ENCODE data around the gene SMIM45.

Gene SMIM45

DNA sequence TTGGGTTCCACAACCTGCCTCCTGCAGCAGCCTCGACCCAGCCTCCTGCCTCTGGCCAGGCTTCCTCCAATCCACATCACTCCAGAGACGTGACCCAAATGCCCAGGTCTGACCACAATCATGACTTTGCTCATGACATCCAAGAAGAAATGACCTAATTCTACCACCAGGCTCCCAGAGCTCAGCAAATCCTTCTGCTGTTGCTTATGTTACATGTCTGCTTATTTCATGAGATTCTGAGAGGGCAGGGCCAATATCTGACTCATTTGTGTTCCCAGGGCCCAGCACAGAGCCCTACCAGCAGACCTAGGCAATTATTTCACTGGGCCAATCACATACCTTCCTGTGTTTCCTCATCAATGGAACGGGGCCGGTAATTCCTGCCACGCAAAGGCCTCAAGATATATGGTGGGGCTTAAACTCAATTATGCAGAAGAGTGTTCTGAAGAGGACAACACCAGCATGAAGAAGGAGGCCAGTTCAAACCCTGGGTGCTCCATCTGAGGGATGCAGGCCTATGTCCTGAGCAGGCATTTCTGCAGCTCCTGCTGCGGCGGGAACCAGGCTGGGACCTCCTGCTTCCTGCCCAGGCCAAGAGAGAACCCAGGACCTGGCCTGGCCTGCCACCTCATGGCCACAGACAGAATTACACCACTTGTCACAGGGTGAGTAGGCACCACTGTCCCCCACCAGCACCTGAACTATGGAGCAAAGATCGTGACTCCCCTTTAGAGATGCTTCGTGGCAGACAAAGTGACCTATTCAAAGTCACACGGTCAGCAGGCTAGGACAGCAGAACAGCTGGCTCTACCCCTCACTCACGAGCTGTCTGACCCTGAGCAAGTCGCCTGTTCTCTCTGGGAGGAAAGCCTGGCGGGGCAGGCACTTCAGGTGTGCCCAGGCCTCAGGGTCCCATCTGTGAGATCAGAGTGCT is 10.9 kb upstream of the SMIM45 start (continued):
- TF ChIP-seq, protein P1, sequence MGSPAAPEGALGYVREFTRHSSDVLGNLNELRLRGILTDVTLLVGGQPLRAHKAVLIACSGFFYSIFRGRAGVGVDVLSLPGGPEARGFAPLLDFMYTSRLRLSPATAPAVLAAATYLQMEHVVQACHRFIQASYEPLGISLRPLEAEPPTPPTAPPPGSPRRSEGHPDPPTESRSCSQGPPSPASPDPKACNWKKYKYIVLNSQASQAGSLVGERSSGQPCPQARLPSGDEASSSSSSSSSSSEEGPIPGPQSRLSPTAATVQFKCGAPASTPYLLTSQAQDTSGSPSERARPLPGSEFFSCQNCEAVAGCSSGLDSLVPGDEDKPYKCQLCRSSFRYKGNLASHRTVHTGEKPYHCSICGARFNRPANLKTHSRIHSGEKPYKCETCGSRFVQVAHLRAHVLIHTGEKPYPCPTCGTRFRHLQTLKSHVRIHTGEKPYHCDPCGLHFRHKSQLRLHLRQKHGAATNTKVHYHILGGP (tag by site-specific recombination; IDR thresholded peaks at IDR 0.05), result no peak
- TF ChIP-seq ZNF664 (tag by site-specific recombination; IDR thresholded peaks at IDR 0.05), result no peak
- TF ChIP-seq ZNF148 (tag by site-specific recombination; IDR thresholded peaks at IDR 0.05; ENCODE audit: borderline replicate concordance), result no peak
- TF ChIP-seq ZBTB17 (tag by site-specific recombination; IDR thresholded peaks at IDR 0.05), result peak; percentile 64
- TF ChIP-seq, protein P2, sequence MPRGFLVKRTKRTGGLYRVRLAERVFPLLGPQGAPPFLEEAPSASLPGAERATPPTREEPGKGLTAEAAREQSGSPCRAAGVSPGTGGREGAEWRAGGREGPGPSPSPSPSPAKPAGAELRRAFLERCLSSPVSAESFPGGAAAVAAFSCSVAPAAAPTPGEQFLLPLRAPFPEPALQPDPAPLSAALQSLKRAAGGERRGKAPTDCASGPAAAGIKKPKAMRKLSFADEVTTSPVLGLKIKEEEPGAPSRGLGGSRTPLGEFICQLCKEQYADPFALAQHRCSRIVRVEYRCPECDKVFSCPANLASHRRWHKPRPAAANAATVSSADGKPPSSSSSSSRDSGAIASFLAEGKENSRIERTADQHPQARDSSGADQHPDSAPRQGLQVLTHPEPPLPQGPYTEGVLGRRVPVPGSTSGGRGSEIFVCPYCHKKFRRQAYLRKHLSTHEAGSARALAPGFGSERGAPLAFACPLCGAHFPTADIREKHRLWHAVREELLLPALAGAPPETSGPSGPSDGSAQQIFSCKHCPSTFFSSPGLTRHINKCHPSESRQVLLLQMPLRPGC (tag by site-specific recombination; IDR thresholded peaks at IDR 0.05), result no peak
- peak; percentile 73; the same call in 1 of the 2 replicates for TF ChIP-seq ZNF600 (tag by site-specific recombination; IDR thresholded peaks at IDR 0.05)
- TF ChIP-seq, protein P3, sequence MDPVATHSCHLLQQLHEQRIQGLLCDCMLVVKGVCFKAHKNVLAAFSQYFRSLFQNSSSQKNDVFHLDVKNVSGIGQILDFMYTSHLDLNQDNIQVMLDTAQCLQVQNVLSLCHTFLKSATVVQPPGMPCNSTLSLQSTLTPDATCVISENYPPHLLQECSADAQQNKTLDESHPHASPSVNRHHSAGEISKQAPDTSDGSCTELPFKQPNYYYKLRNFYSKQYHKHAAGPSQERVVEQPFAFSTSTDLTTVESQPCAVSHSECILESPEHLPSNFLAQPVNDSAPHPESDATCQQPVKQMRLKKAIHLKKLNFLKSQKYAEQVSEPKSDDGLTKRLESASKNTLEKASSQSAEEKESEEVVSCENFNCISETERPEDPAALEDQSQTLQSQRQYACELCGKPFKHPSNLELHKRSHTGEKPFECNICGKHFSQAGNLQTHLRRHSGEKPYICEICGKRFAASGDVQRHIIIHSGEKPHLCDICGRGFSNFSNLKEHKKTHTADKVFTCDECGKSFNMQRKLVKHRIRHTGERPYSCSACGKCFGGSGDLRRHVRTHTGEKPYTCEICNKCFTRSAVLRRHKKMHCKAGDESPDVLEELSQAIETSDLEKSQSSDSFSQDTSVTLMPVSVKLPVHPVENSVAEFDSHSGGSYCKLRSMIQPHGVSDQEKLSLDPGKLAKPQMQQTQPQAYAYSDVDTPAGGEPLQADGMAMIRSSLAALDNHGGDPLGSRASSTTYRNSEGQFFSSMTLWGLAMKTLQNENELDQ (tag by site-specific recombination; IDR thresholded peaks at IDR 0.05; ENCODE audit: low read depth), result no peak
- TF ChIP-seq ZNF18 (tag by site-specific recombination; IDR thresholded peaks at IDR 0.05), result no peak
- TF ChIP-seq ZNF660 (tag by site-specific recombination; IDR thresholded peaks at IDR 0.05), result no peak
- no peak for TF ChIP-seq ZNF513 (tag by site-specific recombination; IDR thresholded peaks at IDR 0.05)
- peak; percentile 67 for TF ChIP-seq ZNF335 (tag by site-specific recombination; conservative IDR thresholded peaks at IDR 0.05)
- TF ChIP-seq EGR2 (tag by site-specific recombination; IDR thresholded peaks at IDR 0.05; ENCODE audit: low read depth), result no peak
- no peak for TF ChIP-seq SCRT2 (tag by site-specific recombination; IDR thresholded peaks at IDR 0.05)
- no peak for TF ChIP-seq ZNF202 (tag by site-specific recombination; IDR thresholded peaks at IDR 0.05; ENCODE audit: borderline replicate concordance)
- TF ChIP-seq ZBTB6 (tag by site-specific recombination; IDR thresholded peaks at IDR 0.05), result no peak
- no peak for TF ChIP-seq GLIS2 (tag by site-specific recombination; IDR thresholded peaks at IDR 0.05)
- TF ChIP-seq, protein P4, sequence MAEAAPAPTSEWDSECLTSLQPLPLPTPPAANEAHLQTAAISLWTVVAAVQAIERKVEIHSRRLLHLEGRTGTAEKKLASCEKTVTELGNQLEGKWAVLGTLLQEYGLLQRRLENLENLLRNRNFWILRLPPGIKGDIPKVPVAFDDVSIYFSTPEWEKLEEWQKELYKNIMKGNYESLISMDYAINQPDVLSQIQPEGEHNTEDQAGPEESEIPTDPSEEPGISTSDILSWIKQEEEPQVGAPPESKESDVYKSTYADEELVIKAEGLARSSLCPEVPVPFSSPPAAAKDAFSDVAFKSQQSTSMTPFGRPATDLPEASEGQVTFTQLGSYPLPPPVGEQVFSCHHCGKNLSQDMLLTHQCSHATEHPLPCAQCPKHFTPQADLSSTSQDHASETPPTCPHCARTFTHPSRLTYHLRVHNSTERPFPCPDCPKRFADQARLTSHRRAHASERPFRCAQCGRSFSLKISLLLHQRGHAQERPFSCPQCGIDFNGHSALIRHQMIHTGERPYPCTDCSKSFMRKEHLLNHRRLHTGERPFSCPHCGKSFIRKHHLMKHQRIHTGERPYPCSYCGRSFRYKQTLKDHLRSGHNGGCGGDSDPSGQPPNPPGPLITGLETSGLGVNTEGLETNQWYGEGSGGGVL (tag by site-specific recombination; IDR thresholded peaks at IDR 0.05), result no peak
- TF ChIP-seq SETDB1 (IDR thresholded peaks at IDR 0.05; ENCODE audit: insufficient read length, low read length), result no peak
- no peak for TF ChIP-seq ZNF174 (tag by site-specific recombination; IDR thresholded peaks at IDR 0.05)
- TF ChIP-seq ZNF768 (tag by site-specific recombination; IDR thresholded peaks at IDR 0.05), result no peak
